BLaER1 treated with 17β-estradiol and CSF1 and Interleukin-3, amounts not matched to agents 10 nM and 100 nM (cell line): ENCODE data around the gene ZNF644.
"Not testable (repeated sequence)": the region's sequence is repeated elsewhere in the genome, so short reads cannot be mapped to it uniquely, and the experiment has no call there.

ENCODE experiments used
- H3K27ac ChIP-seq, 11 experiments: shearing (Covaris generic); formaldehyde crosslinking; 2 replicates each; pipeline ENCODE4 v1.8.1; 2022
- H3K27me3 ChIP-seq, 11 experiments: shearing (Covaris generic); formaldehyde crosslinking; 2 replicates each; pipeline ENCODE4 v1.8.1; 2022
- H3K36me3 ChIP-seq, 11 experiments: shearing (Covaris generic); formaldehyde crosslinking; 2 replicates each; pipeline ENCODE4 v1.8.1; 2022
- H3K4me1 ChIP-seq, 10 experiments: shearing (Covaris generic); formaldehyde crosslinking; 2 replicates each; pipeline ENCODE4 v1.8.1; 2022
- H3K4me2 ChIP-seq, 11 experiments: shearing (Covaris generic); formaldehyde crosslinking; 2 replicates each; pipeline ENCODE4 v1.8.1; 2022
- H3K4me3 ChIP-seq, 10 experiments: shearing (Covaris generic); formaldehyde crosslinking; 2 replicates each; pipeline ENCODE4 v1.8.1; 2022
- H3K9ac ChIP-seq, 11 experiments: shearing (Covaris generic); formaldehyde crosslinking; 2 replicates each; pipeline ENCODE4 v1.8.1; 2022
- H3K9me3 ChIP-seq, 11 experiments: shearing (Covaris generic); formaldehyde crosslinking; replicated peaks in 1 of 11; 2 replicates each; pipeline ENCODE4 v1.8.1; 2022
- H4K20me1 ChIP-seq, 11 experiments: shearing (Covaris generic); formaldehyde crosslinking; 2 replicates each; pipeline ENCODE4 v1.8.1; 2022
- Cebpa-rat ChIP-seq, 11 experiments: shearing (Covaris generic); IDR thresholded peaks; 2 replicates each; pipeline ENCODE4 v1.8.1; 2022

ZNF644 gene

GRCh38 chr1:90948301-90948700 is 73.5 kb downstream of the ZNF644 start:
- peaks cover 40 to 95% (median 80%) of the 10 kb centered on the region in 11 experiments for H4K20me1 ChIP-seq

GRCh38 chr1:90946630-90947029 is 75.2 kb downstream of the ZNF644 start:
- no peaks in the 10 kb centered on the region for H3K4me1 ChIP-seq
- peaks cover 13 to 71% (median 33%) of the 10 kb centered on the region in 11 experiments; a peak in 21 of 22 replicates for H3K36me3 ChIP-seq
- no peak overlapping the region for H3K9ac ChIP-seq
- H3K4me3 ChIP-seq: no peak overlapping the region
- 0 out of 22 replicates have a peak, but pooled peaks cover 0 to 5% (median 0%) of the 10 kb centered on the region in 11 experiments for H3K9me3 ChIP-seq
- no peak overlapping the region for H3K4me2 ChIP-seq
- H3K27me3 ChIP-seq: no peaks in the 10 kb centered on the region
- no peak overlapping the region for H3K27ac ChIP-seq
- peaks cover 44 to 95% (median 80%) of the 10 kb centered on the region in 11 experiments for H4K20me1 ChIP-seq
- TF ChIP-seq Cebpa-rat (IDR thresholded peaks at IDR 0.05): no peak

More at GRCh38 chr1:90948301-90948700, 73.5 kb downstream of the ZNF644 start:
- peaks cover 0 to 12% (median 0%) of the 10 kb centered on the region in 11 experiments; a peak in 2 of 22 replicates for H3K9me3 ChIP-seq
- no peak overlapping the region for H3K9ac ChIP-seq
- H3K4me1 ChIP-seq: no peaks in the 10 kb centered on the region
- no peak overlapping the region for H3K4me2 ChIP-seq
- no peak overlapping the region for H3K4me3 ChIP-seq
- no peak overlapping the region for H3K27ac ChIP-seq
- no peak for TF ChIP-seq Cebpa-rat (IDR thresholded peaks at IDR 0.05)
- no peaks in the 10 kb centered on the region for H3K27me3 ChIP-seq
- H3K36me3 ChIP-seq: peaks cover 18 to 69% (median 32%) of the 10 kb centered on the region in 11 experiments; a peak in 21 of 22 replicates

- Histone ChIP-seq H3K27me3 (no peaks in the 10 kb centered on the region), H3K4me3 (no peak overlapping the region), H3K36me3 (peaks cover 27 to 72% (median 43%) of the 10 kb centered on the region in 11 experiments), H3K4me2 (no peak overlapping the region), H3K27ac (no peak overlapping the region), H3K9me3 (peaks cover 0 to 7% (median 0%) of the 10 kb centered on the region in 11 experiments; a peak in 3 of 22 replicates), H4K20me1 (peaks cover 33 to 91% (median 67%) of the 10 kb centered on the region in 11 experiments; a peak in 21 of 22 replicates), H3K9ac (no peak overlapping the region), H3K4me1 (no peaks in the 10 kb centered on the region)
- TF ChIP-seq Cebpa-rat (IDR thresholded peaks at IDR 0.05): no peak
These were observed 76.5 kb downstream of the ZNF644 start for GRCh38 chr1:90945287-90945686.

- TF ChIP-seq Cebpa-rat (IDR thresholded peaks at IDR 0.05): no peak
- no peaks in the 10 kb centered on the region for H3K27me3 ChIP-seq
- peaks cover 36 to 79% (median 56%) of the 10 kb centered on the region in 11 experiments for H3K36me3 ChIP-seq
- peaks cover 32 to 88% (median 60%) of the 10 kb centered on the region in 11 experiments; a peak in 21 of 22 replicates for H4K20me1 ChIP-seq
- no peak overlapping the region for H3K4me2 ChIP-seq
- H3K9me3 ChIP-seq: peaks cover 0 to 10% (median 0%) of the 10 kb centered on the region in 11 experiments; a peak in 3 of 22 replicates
- H3K4me1 ChIP-seq: no peaks in the 10 kb centered on the region
- no peak overlapping the region for H3K4me3 ChIP-seq
- no peak overlapping the region for H3K27ac ChIP-seq
- no peak overlapping the region for H3K9ac ChIP-seq
These were observed 77.9 kb downstream of the ZNF644 start for GRCh38 chr1:90943966-90944365.

- Histone ChIP-seq H3K9me3 (peaks cover 0 to 10% (median 0%) of the 10 kb centered on the region in 11 experiments; a peak in 3 of 22 replicates), H3K4me1 (no peaks in the 10 kb centered on the region), H3K27ac (no peak overlapping the region), H4K20me1 (peaks cover 8 to 85% (median 49%) of the 10 kb centered on the region in 11 experiments; a peak in 17 of 22 replicates), H3K9ac (no peak overlapping the region), H3K36me3 (peaks cover 64 to 93% (median 77%) of the 10 kb centered on the region in 11 experiments), H3K4me3 (no peak overlapping the region), H3K4me2 (no peak overlapping the region), H3K27me3 (no peaks in the 10 kb centered on the region)
- TF ChIP-seq Cebpa-rat (IDR thresholded peaks at IDR 0.05): no peak
These were observed 81.1 kb downstream of the ZNF644 start for GRCh38 chr1:90940746-90941145.

- Histone ChIP-seq H3K9me3 (peaks cover 0 to 10% (median 0%) of the 10 kb centered on the region in 11 experiments; a peak in 3 of 22 replicates), H3K27me3 (no peaks in the 10 kb centered on the region), H3K4me2 (no peak overlapping the region), H3K27ac (no peak overlapping the region), H4K20me1 (peaks cover 0 to 85% (median 40%) of the 10 kb centered on the region in 11 experiments; a peak in 16 of 22 replicates), H3K4me1 (0 out of 20 replicates have a peak, but pooled peaks cover 0 to 3% (median 0%) of the 10 kb centered on the region in 10 experiments), H3K4me3 (no peak overlapping the region), H3K36me3 (peaks cover 84 to 100% (median 92%) of the 10 kb centered on the region in 11 experiments), H3K9ac (no peak overlapping the region)
- TF ChIP-seq Cebpa-rat (IDR thresholded peaks at IDR 0.05): no peak
These were observed 85.1 kb downstream of the ZNF644 start for GRCh38 chr1:90936731-90937130.

- H3K4me3 ChIP-seq: no peak overlapping the region
- H3K4me2 ChIP-seq: no peak overlapping the region
- no peaks in the 10 kb centered on the region for H3K27me3 ChIP-seq
- peaks cover 77 to 100% (median 95%) of the 10 kb centered on the region in 11 experiments for H3K36me3 ChIP-seq
- H3K9ac ChIP-seq: no peak overlapping the region
- TF ChIP-seq Cebpa-rat (IDR thresholded peaks at IDR 0.05): no peak
- peaks cover 0 to 10% (median 0%) of the 10 kb centered on the region in 11 experiments; a peak in 3 of 22 replicates for H3K9me3 ChIP-seq
- peaks cover 0 to 84% (median 43%) of the 10 kb centered on the region in 11 experiments; a peak in 16 of 22 replicates for H4K20me1 ChIP-seq
- H3K4me1 ChIP-seq: 0 out of 20 replicates have a peak, but pooled peaks cover 0 to 3% (median 0%) of the 10 kb centered on the region in 10 experiments
- no peak overlapping the region for H3K27ac ChIP-seq
These were observed 85.8 kb downstream of the ZNF644 start for GRCh38 chr1:90936061-90936460.

GRCh38 chr1:90928231-90928630 is 93.6 kb downstream of the ZNF644 start:
- not testable (repeated sequence) for H3K4me2 ChIP-seq, H3K27me3 ChIP-seq, H3K27ac ChIP-seq, H3K9ac ChIP-seq, H3K4me3 ChIP-seq
- H4K20me1 ChIP-seq: peaks cover 40 to 95% (median 84%) of the 10 kb centered on the region in 11 experiments; a peak in 21 of 22 replicates
- peaks cover 0 to 16% (median 4%) of the 10 kb centered on the region in 11 experiments; a peak in 8 of 22 replicates for H3K9me3 ChIP-seq
- H3K4me1 ChIP-seq: peaks cover 0 to 34% (median 0%) of the 10 kb centered on the region in 10 experiments; a peak in 5 of 20 replicates
- peaks cover 31 to 89% (median 67%) of the 10 kb centered on the region in 11 experiments; a peak in 21 of 22 replicates for H3K36me3 ChIP-seq

- Histone ChIP-seq H3K9me3 (peaks cover 0 to 16% (median 4%) of the 10 kb centered on the region in 11 experiments; a peak in 8 of 22 replicates), H3K36me3 (peaks cover 27 to 89% (median 63%) of the 10 kb centered on the region in 11 experiments; a peak in 21 of 22 replicates), H4K20me1 (peaks cover 45 to 97% (median 89%) of the 10 kb centered on the region in 11 experiments; a peak in 21 of 22 replicates), H3K4me1 (peaks cover 0 to 34% (median 0%) of the 10 kb centered on the region in 10 experiments; a peak in 5 of 20 replicates)
- not testable (repeated sequence) for H3K27me3 ChIP-seq, H3K9ac ChIP-seq, H3K4me2 ChIP-seq, H3K27ac ChIP-seq, H3K4me3 ChIP-seq
These were observed 94.2 kb downstream of the ZNF644 start for GRCh38 chr1:90927674-90928073.
